Mesendoderm (in vitro differentiated cells): Measurements from ENCODE around the gene OR1N1. TPM values are rescaled to one million over a fixed set of nuclear protein-coding genes. Genes with fewer than 3 reads are reported as not detected.
A peak's percentile ranks its signal among the peaks of the same experiment; 100 is the strongest.

Source experiments
- DNase-seq: peaks from one replicate; pipeline ENCODE4 v3.0.0; 2013
- H2AK5ac ChIP-seq: 2 replicates; pipeline ENCODE4 v1.6.1; 2013; ENCODE audit warnings: low read length, inconsistent platforms
- H2BK120ac ChIP-seq: 2 replicates; pipeline ENCODE4 v1.6.1; 2013; ENCODE audit warnings: low read depth, mild to moderate bottlenecking, low read length, moderate library complexity, mixed read lengths
- H2BK15ac ChIP-seq: replicated peaks from 2 replicates; pipeline ENCODE4 v1.6.1; 2013; ENCODE audit warnings: low read depth, mild to moderate bottlenecking, moderate library complexity
- H2BK5ac ChIP-seq: 2 replicates; pipeline ENCODE4 v1.6.1; 2013; ENCODE audit warnings: low read length, inconsistent platforms
- H3K18ac ChIP-seq: 2 replicates; pipeline ENCODE4 v1.6.1; 2013; ENCODE audit warnings: mild to moderate bottlenecking, low read length, mixed read lengths
- H3K23ac ChIP-seq: one replicate; pipeline ENCODE4 v1.6.1; 2013; ENCODE audit warnings: low read length
- H3K27ac ChIP-seq: 2 replicates; pipeline ENCODE4 v1.5.1; 2013; ENCODE audit warnings: low read depth, mild to moderate bottlenecking, inconsistent platforms, low read length, moderate library complexity
- H3K27me3 ChIP-seq: 2 replicates; pipeline ENCODE4 v1.6.1; 2013; ENCODE audit warnings: low read length, control low read depth, mild to moderate bottlenecking, inconsistent platforms; ENCODE audit not compliant: insufficient read depth, poor library complexity
- H3K36me3 ChIP-seq: 2 replicates; pipeline ENCODE4 v1.6.1; 2013; ENCODE audit warnings: low read length, inconsistent platforms; ENCODE audit not compliant: control insufficient read depth, insufficient read depth
- H3K4ac ChIP-seq: one replicate; pipeline ENCODE4 v1.6.1; 2013; ENCODE audit warnings: low read depth, mild to moderate bottlenecking, low read length, moderate library complexity
- H3K4me1 ChIP-seq: 2 replicates; pipeline ENCODE4 v1.6.1; 2013; ENCODE audit warnings: low read depth, low read length, inconsistent platforms; ENCODE audit not compliant: control insufficient read depth
- H3K4me2 ChIP-seq: 2 replicates; pipeline ENCODE4 v1.6.1; 2013; ENCODE audit warnings: low read length
- H3K4me3 ChIP-seq: 2 replicates; pipeline ENCODE4 v1.5.1; 2013; ENCODE audit warnings: mild to moderate bottlenecking, low read length
- H3K56ac ChIP-seq: one replicate; pipeline ENCODE4 v1.6.1; 2013; ENCODE audit warnings: low read length
- H3K79me1 ChIP-seq: 2 replicates; pipeline ENCODE4 v1.6.1; 2013; ENCODE audit warnings: low read length, inconsistent platforms
- H3K79me2 ChIP-seq: 2 replicates; pipeline ENCODE4 v1.6.1; 2013; ENCODE audit warnings: mild to moderate bottlenecking, low read length; ENCODE audit not compliant: control insufficient read depth, insufficient read depth
- H3K9ac ChIP-seq: 2 replicates; pipeline ENCODE4 v1.6.1; 2013; ENCODE audit warnings: low read length, inconsistent platforms
- H4K5ac ChIP-seq: one replicate; pipeline ENCODE4 v1.6.1; 2013; ENCODE audit warnings: low read length
- H4K8ac ChIP-seq: one replicate; pipeline ENCODE4 v1.6.1; 2013; ENCODE audit warnings: low read depth, mild to moderate bottlenecking, control low read depth, low read length, moderate library complexity
- WGBS: extraction: QIAGEN DNeasy Blood & Tissue Kit; methylation state at CpG from one replicate; pipeline ENCODE4 v1.1.7; 2013; ENCODE audit warnings: low lambda C conversion rate, missing lambda C conversion rate; ENCODE audit not compliant: insufficient coverage; ENCODE audit errors: extremely low coverage; 5-methylcytosine and 5-hydroxymethylcytosine counted together
- polyA plus RNA-seq, 2 experiments: library from polyadenylated mRNA; stranded (reverse); fragments of 200-250 nt; gene quantifications; one replicate each; pipeline ENCODE4 v1.2.3, GENCODE V29; 2013

The OR1N1 gene, protein sequence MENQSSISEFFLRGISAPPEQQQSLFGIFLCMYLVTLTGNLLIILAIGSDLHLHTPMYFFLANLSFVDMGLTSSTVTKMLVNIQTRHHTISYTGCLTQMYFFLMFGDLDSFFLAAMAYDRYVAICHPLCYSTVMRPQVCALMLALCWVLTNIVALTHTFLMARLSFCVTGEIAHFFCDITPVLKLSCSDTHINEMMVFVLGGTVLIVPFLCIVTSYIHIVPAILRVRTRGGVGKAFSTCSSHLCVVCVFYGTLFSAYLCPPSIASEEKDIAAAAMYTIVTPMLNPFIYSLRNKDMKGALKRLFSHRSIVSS
- not detected for polyA plus RNA-seq (2013, experiment 1 of 2)
- polyA plus RNA-seq (2013, experiment 2 of 2) = not detected

- Histone ChIP-seq H4K8ac (no peak within 1 kb of the TSS), H2BK15ac (no peak within 1 kb of the TSS), H3K79me2 (no peaks in the 10 kb centered on the region), H2AK5ac (no peak within 1 kb of the TSS), H3K9ac (no peak within 1 kb of the TSS), H3K4me1 (no peaks in the 10 kb centered on the region), H3K79me1 (no peaks in the 10 kb centered on the region), H4K5ac (no peak within 1 kb of the TSS), H3K27ac (no peak within 1 kb of the TSS), H3K36me3 (no peaks in the 10 kb centered on the region), H3K4me3 (peak within 1 kb of the TSS; percentile 12), H2BK5ac (no peak within 1 kb of the TSS), H2BK120ac (no peak within 1 kb of the TSS), H3K23ac (no peak within 1 kb of the TSS), H3K56ac (no peak within 1 kb of the TSS), H3K4ac (no peak within 1 kb of the TSS), H3K4me2 (no peak within 1 kb of the TSS), H3K18ac (no peak within 1 kb of the TSS), H3K27me3 (no peaks in the 10 kb centered on the region)
- no peak for DNase-seq
- no CpG with 5 or more reads among the region's 3 CpGs for WGBS
These were observed at the start of gene OR1N1 for GRCh38 chr9:122527193-122527592. Gene OR1N1 (minus strand): TSS chr9:122527293. CDS start chr9:122527293, 0 bp downstream.

- Histone ChIP-seq H3K27ac (no peak overlapping the region), H2BK15ac (no peak overlapping the region), H2BK120ac (no peak overlapping the region), H4K5ac (no peak overlapping the region), H3K4me3 (no peak overlapping the region), H3K4me1 (no peaks in the 10 kb centered on the region), H3K36me3 (no peaks in the 10 kb centered on the region), H3K56ac (no peak overlapping the region), H3K18ac (no peak overlapping the region), H3K23ac (no peak overlapping the region), H3K4ac (no peak overlapping the region), H3K9ac (no peak overlapping the region), H3K79me2 (no peaks in the 10 kb centered on the region), H2AK5ac (no peak overlapping the region), H3K79me1 (no peaks in the 10 kb centered on the region), H3K4me2 (no peak overlapping the region), H2BK5ac (no peak overlapping the region), H4K8ac (no peak overlapping the region), H3K27me3 (no peaks in the 10 kb centered on the region)
- no peak for DNase-seq
- no CpG with 5 or more reads among the region's 2 CpGs for WGBS
These were observed 45.4 kb upstream of the OR1N1 start for GRCh38 chr9:122572456-122572855.

DNA sequence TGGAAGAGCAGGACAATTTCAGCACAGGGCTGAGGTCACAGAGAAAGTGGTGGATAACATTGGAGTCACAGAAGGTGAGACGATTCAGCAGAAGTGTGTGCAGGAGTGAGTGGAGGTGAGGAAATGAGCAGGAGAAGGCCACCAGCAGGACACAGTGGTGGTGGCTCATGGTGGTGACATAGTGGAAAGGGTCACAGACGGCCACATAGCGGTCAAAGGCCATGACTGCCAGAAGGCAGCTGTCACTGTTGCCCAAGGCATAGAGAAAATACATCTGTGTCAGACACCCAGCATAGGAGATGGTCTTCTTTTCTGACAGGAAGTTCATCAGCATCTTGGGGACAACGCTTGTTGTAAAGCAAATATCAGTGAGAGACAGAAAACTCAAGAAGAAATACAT, 40.8 kb upstream of the OR1N1 start:
- Histone ChIP-seq H3K23ac (no peak overlapping the region), H3K18ac (no peak overlapping the region), H3K79me1 (no peaks in the 10 kb centered on the region), H3K4me3 (no peak overlapping the region), H3K4me2 (no peak overlapping the region), H3K4me1 (no peaks in the 10 kb centered on the region), H2AK5ac (no peak overlapping the region), H4K8ac (no peak overlapping the region), H3K56ac (no peak overlapping the region), H3K36me3 (no peaks in the 10 kb centered on the region), H3K27me3 (no peaks in the 10 kb centered on the region), H2BK15ac (no peak overlapping the region), H3K9ac (no peak overlapping the region), H3K4ac (no peak overlapping the region), H3K79me2 (no peaks in the 10 kb centered on the region), H2BK5ac (no peak overlapping the region), H3K27ac (no peak overlapping the region), H2BK120ac (no peak overlapping the region), H4K5ac (no peak overlapping the region)
- no peak for DNase-seq
- no CpG with 5 or more reads among the region's 4 CpGs for WGBS

DNA sequence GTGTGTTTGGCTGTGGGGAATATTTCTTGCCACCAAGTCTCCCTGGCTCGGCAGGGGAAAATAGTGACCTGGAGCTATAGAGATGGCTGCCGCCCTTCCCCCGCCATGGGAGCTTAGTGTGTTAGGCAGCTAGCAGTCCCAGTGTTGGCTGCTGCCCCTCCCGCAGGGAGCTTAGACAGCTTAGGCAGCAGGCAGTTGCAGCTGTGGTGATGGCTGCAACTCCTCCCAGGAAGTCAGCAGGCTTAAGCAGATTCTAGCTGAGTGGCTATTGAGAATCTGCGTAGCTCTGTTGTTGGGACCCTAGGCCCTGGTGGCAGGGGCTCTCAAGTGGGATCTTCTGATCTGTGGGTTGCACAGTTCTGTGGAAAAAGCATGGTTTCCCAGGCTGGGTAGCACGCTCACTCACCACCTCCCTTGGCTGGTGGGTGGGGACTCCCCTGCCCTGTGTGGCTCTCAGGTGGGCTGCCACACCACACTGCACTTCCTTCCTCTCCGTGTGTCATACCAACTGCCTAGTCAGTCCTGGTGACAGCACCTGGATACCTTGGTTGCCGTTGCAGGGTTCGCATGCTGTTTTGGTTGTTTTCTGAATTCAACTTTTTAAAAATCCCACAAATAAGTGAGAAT, 35.2 kb upstream of the OR1N1 start:
- no peaks in the 10 kb centered on the region for H3K4me1 ChIP-seq
- H3K27me3 ChIP-seq = no peaks in the 10 kb centered on the region
- no peak overlapping the region for H2BK15ac ChIP-seq
- no peak overlapping the region for H3K18ac ChIP-seq
- no peak overlapping the region for H3K9ac ChIP-seq
- no peak overlapping the region for H3K23ac ChIP-seq
- H2AK5ac ChIP-seq = no peak overlapping the region
- no peak overlapping the region for H3K4me2 ChIP-seq
- H2BK120ac ChIP-seq = no peak overlapping the region
- no peak overlapping the region for H4K8ac ChIP-seq
- H3K79me1 ChIP-seq = no peaks in the 10 kb centered on the region
- H3K36me3 ChIP-seq = no peaks in the 10 kb centered on the region
- no peak overlapping the region for H2BK5ac ChIP-seq
- WGBS = no CpG with 5 or more reads among the region's 9 CpGs
- H3K4ac ChIP-seq = no peak overlapping the region
- no peak overlapping the region for H3K27ac ChIP-seq
- no peak for DNase-seq
- no peaks in the 10 kb centered on the region for H3K79me2 ChIP-seq
- H3K4me3 ChIP-seq = no peak overlapping the region
- H4K5ac ChIP-seq = no peak overlapping the region
- H3K56ac ChIP-seq = no peak overlapping the region

- no peaks in the 10 kb centered on the region for H3K79me2 ChIP-seq
- no CpG with 5 or more reads among the region's 4 CpGs for WGBS
- H3K56ac ChIP-seq = no peak overlapping the region
- no peak overlapping the region for H3K4me2 ChIP-seq
- no peak overlapping the region for H3K9ac ChIP-seq
- no peak overlapping the region for H4K5ac ChIP-seq
- no peak overlapping the region for H2BK5ac ChIP-seq
- no peaks in the 10 kb centered on the region for H3K4me1 ChIP-seq
- no peak for DNase-seq
- H2BK15ac ChIP-seq = no peak overlapping the region
- no peak overlapping the region for H3K27ac ChIP-seq
- H3K4me3 ChIP-seq = no peak overlapping the region
- no peaks in the 10 kb centered on the region for H3K36me3 ChIP-seq
- H2AK5ac ChIP-seq = no peak overlapping the region
- H3K79me1 ChIP-seq = no peaks in the 10 kb centered on the region
- no peaks in the 10 kb centered on the region for H3K27me3 ChIP-seq
- H4K8ac ChIP-seq = no peak overlapping the region
- no peak overlapping the region for H3K18ac ChIP-seq
- H2BK120ac ChIP-seq = no peak overlapping the region
- H3K23ac ChIP-seq = no peak overlapping the region
- no peak overlapping the region for H3K4ac ChIP-seq
These were observed 34.4 kb upstream of the OR1N1 start for GRCh38 chr9:122561446-122561845.
